ENCODE measurements around the gene MAN1C1.

MAN1C1 gene

DNA sequence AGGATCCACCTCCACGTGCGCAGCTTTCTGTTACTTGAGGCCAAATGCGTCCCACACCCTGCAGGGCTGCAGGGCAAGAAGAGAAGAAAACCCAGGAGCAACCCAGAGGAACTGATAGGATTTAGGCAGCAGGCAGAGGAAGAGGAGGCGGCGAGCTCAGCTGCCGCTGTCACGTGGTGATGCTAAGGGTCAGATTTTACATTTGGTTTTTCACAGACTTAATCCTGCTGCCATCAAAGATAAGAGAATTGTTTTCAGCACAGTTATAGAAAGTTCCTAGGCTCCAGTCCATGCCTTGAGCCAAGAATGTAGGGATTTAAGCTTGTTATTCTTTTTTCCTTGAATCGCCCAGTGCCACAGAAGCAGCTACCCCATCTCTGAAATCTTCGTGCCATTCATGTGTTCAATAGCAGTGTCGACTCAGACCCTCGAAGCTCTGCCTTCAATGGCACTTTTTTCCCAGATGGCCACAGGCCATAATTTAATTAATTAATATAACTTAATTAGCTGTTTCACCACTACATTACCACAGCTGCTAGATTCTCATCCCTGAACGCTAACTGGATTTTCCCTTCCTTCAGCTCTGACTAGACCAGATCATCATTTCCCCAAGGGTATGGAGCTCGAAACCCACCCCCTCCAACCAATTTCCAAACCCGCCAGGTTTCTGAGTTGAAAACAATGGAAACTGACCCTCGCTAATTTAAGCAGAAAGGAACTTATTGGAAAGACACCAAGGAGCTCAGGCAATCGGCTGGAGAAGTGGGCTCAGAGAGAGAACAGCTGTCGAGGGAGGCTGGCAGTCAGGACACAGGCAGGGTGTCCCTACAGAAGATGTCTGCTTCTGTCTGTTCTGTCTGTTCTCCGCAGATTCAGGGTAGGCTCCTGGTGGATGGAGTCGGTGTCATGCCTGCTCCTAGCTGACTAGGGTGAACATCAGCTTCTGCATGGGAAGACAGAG lies 37.0 kb upstream of the MAN1C1 start:
- Histone ChIP-seq H3K4me3 (ENCODE audit: low read depth in 1 of 2, low read length in 1 of 2) (no peak overlapping the region), H3K27me3 (no peaks in the 10 kb centered on the region), H3K9me3 (no peaks in the 10 kb centered on the region), H3K4me1 (ENCODE audit: control insufficient read depth in 1 of 2, insufficient read depth in 1 of 2, low read depth in 1 of 2, low read length in 1 of 2) (no peaks in the 10 kb centered on the region), H3K27ac (no peak overlapping the region), H3K36me3 (no peaks in the 10 kb centered on the region)
- no peak for TF ChIP-seq CTCF (IDR thresholded peaks at IDR 0.05)

GRCh38 chr1:25580927-25581326 lies 35.7 kb upstream of the MAN1C1 start:
- no peak overlapping the region for H3K4me3 ChIP-seq (ENCODE audit: low read depth in 1 of 2, low read length in 1 of 2)
- no peaks in the 10 kb centered on the region for H3K4me1 ChIP-seq (ENCODE audit: control insufficient read depth in 1 of 2, insufficient read depth in 1 of 2, low read depth in 1 of 2, low read length in 1 of 2)
- no peak overlapping the region for H3K27ac ChIP-seq
- H3K36me3 ChIP-seq, result no peaks in the 10 kb centered on the region
- TF ChIP-seq CTCF (IDR thresholded peaks at IDR 0.05), result no peak
- no peaks in the 10 kb centered on the region for H3K9me3 ChIP-seq
- no peaks in the 10 kb centered on the region for H3K27me3 ChIP-seq

DNA sequence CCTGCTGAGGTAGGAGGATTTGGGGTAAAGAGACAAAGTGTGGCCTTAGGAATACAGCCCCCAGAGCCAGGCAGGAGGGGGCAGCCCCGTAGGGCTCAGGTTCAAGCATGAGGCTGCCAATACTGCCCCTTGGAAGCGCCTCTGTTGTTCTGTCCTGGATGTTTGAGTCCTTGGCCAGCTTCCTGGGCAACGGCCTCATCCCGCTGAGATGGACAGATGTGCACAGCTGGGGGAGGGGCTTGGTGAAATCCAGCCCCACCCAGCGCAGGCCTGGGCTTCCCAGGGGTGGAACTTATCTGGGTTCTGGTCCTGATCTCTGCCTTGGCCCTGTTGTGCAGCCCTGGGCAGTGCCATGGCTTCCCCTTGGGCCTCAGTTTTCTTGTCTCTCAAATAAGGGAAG lies 34.8 kb upstream of the MAN1C1 start:
- Histone ChIP-seq H3K27me3 (no peaks in the 10 kb centered on the region), H3K4me3 (ENCODE audit: low read depth in 1 of 2, low read length in 1 of 2) (no peak overlapping the region), H3K9me3 (no peaks in the 10 kb centered on the region), H3K36me3 (no peaks in the 10 kb centered on the region), H3K27ac (no peak overlapping the region), H3K4me1 (ENCODE audit: control insufficient read depth in 1 of 2, insufficient read depth in 1 of 2, low read depth in 1 of 2, low read length in 1 of 2) (no peaks in the 10 kb centered on the region)
- TF ChIP-seq CTCF (IDR thresholded peaks at IDR 0.05), result no peak

GRCh38 chr1:25583519-25584370 lies 32.8 kb upstream of the MAN1C1 start:
- no peaks in the 10 kb centered on the region for H3K36me3 ChIP-seq
- H3K4me3 ChIP-seq (ENCODE audit: low read depth in 1 of 2, low read length in 1 of 2), result no peak overlapping the region
- H3K9me3 ChIP-seq, result no peaks in the 10 kb centered on the region
- TF ChIP-seq CTCF (IDR thresholded peaks at IDR 0.05), result no peak
- no peaks in the 10 kb centered on the region for H3K4me1 ChIP-seq (ENCODE audit: control insufficient read depth in 1 of 2, insufficient read depth in 1 of 2, low read depth in 1 of 2, low read length in 1 of 2)
- no peak overlapping the region for H3K27ac ChIP-seq
- H3K27me3 ChIP-seq, result no peaks in the 10 kb centered on the region

- no peak overlapping the region for H3K27ac ChIP-seq
- TF ChIP-seq CTCF (IDR thresholded peaks at IDR 0.05), result no peak
- H3K4me3 ChIP-seq (ENCODE audit: low read depth in 1 of 2, low read length in 1 of 2), result no peak overlapping the region
- H3K4me1 ChIP-seq (ENCODE audit: control insufficient read depth in 1 of 2, insufficient read depth in 1 of 2, low read depth in 1 of 2, low read length in 1 of 2), result no peaks in the 10 kb centered on the region
- H3K27me3 ChIP-seq, result no peaks in the 10 kb centered on the region
- no peaks in the 10 kb centered on the region for H3K9me3 ChIP-seq
- no peaks in the 10 kb centered on the region for H3K36me3 ChIP-seq
Measured at GRCh38 chr1:25586181-25586588, 30.4 kb upstream of the MAN1C1 start.
